ENCODE results near the gene OR10A5.
"Not testable (repeated sequence)": the region's sequence is repeated elsewhere in the genome, so short reads cannot be mapped to it uniquely, and the experiment has no call there.

Gene OR10A5

GRCh38 chr11:6875761-6876160, 30.3 kb downstream of the OR10A5 start:
- DNase-seq (ENCODE audit: low read depth in 1 of 2, low spot score in 1 of 2) = no peak
- H3K27ac ChIP-seq (replicated peaks) = no peak overlapping the region
- no peak overlapping the region for H3K4me3 ChIP-seq (replicated peaks; ENCODE audit: insufficient read depth, low read length)
- TF ChIP-seq GABPA (IDR thresholded peaks at IDR 0.05; ENCODE audit: low read depth) (no peak), REST (IDR thresholded peaks at IDR 0.05; ENCODE audit: insufficient replicate concordance, low read depth) (peak; percentile 78)
- no peaks in the 10 kb centered on the region for H3K27me3 ChIP-seq (ENCODE audit: insufficient read depth, poor library complexity, severe bottlenecking)

GRCh38 chr11:6876325-6876724, 30.8 kb downstream of the OR10A5 start, which contains the start of gene OR10A4:
Gene OR10A4 (plus strand): TSS chr11:6876625. CDS start chr11:6876648, 23 bp downstream.
- Histone ChIP-seq H3K27me3 (ENCODE audit: insufficient read depth, poor library complexity, severe bottlenecking) (no peaks in the 10 kb centered on the region), H3K27ac (replicated peaks) (no peak within 1 kb of the TSS), H3K4me3 (replicated peaks; ENCODE audit: insufficient read depth, low read length) (no peak within 1 kb of the TSS)
- DNase-seq (ENCODE audit: low read depth in 1 of 2, low spot score in 1 of 2) = no peak
- TF ChIP-seq POLR2AphosphoS5 (IDR thresholded peaks at IDR 0.05; ENCODE audit: low read depth) (no peak), GABPA (IDR thresholded peaks at IDR 0.05; ENCODE audit: low read depth) (no peak), REST (IDR thresholded peaks at IDR 0.05; ENCODE audit: insufficient replicate concordance, low read depth) (no peak), SPI1 (IDR thresholded peaks at IDR 0.05; ENCODE audit: borderline replicate concordance, low read depth) (no peak), CTCF (IDR thresholded peaks at IDR 0.05; ENCODE audit: insufficient read depth, low read length) (no peak)

- no peak for TF ChIP-seq SPI1 (IDR thresholded peaks at IDR 0.05; ENCODE audit: borderline replicate concordance, low read depth)
- no peak for TF ChIP-seq REST (IDR thresholded peaks at IDR 0.05; ENCODE audit: insufficient replicate concordance, low read depth)
- no peak for TF ChIP-seq GABPA (IDR thresholded peaks at IDR 0.05; ENCODE audit: low read depth)
- TF ChIP-seq CTCF (IDR thresholded peaks at IDR 0.05; ENCODE audit: insufficient read depth, low read length) = no peak
- no peak for TF ChIP-seq POLR2AphosphoS5 (IDR thresholded peaks at IDR 0.05; ENCODE audit: low read depth)
- H3K4me3 ChIP-seq (replicated peaks; ENCODE audit: insufficient read depth, low read length) = no peak overlapping the region
- DNase-seq (ENCODE audit: low read depth in 1 of 2, low spot score in 1 of 2) = no peak
- no peak overlapping the region for H3K27ac ChIP-seq (replicated peaks)
- no peaks in the 10 kb centered on the region for H3K27me3 ChIP-seq (ENCODE audit: insufficient read depth, poor library complexity, severe bottlenecking)
Observed at GRCh38 chr11:6876914-6877313, 31.4 kb downstream of the OR10A5 start.

GRCh38 chr11:6882751-6883150, 37.3 kb downstream of the OR10A5 start:
- TF ChIP-seq GABPA (IDR thresholded peaks at IDR 0.05; ENCODE audit: low read depth) = no peak
- no peak for TF ChIP-seq REST (IDR thresholded peaks at IDR 0.05; ENCODE audit: insufficient replicate concordance, low read depth)
- TF ChIP-seq POLR2AphosphoS5 (IDR thresholded peaks at IDR 0.05; ENCODE audit: low read depth) = no peak
- Histone ChIP-seq H3K27me3 (ENCODE audit: insufficient read depth, poor library complexity, severe bottlenecking) (no peaks in the 10 kb centered on the region), H3K4me3 (replicated peaks; ENCODE audit: insufficient read depth, low read length) (no peak overlapping the region), H3K27ac (replicated peaks) (no peak overlapping the region)
- no peak for DNase-seq (ENCODE audit: low read depth in 1 of 2, low spot score in 1 of 2)

GRCh38 chr11:6887711-6888110, 42.2 kb downstream of the OR10A5 start:
- not testable (repeated sequence) for DNase-seq (ENCODE audit: low read depth in 1 of 2, low spot score in 1 of 2); H3K27me3 ChIP-seq (ENCODE audit: insufficient read depth, poor library complexity, severe bottlenecking); H3K27ac ChIP-seq (replicated peaks); H3K4me3 ChIP-seq (replicated peaks; ENCODE audit: insufficient read depth, low read length)

Data from HL-60 (cell line).